HepG2 (cell line): ENCODE measurements around the gene AGAP1. TPM values are rescaled to one million over a fixed set of nuclear protein-coding genes. Genes with fewer than 3 reads are reported as not detected.

ENCODE experiments used
- ATAC-seq: fragments of 200-7000 bp; cut with Tn5 transposase; 3 replicates; pipeline ENCODE4 v1.9.1; 2020; ENCODE audit warnings: mild to moderate bottlenecking, moderate library complexity
- BruUV-seq: library from RNA; stranded (reverse); fragments of 400-500 nt; replicated peaks from 2 replicates; lab custom pipeline; 2021; lab: Mats Ljungman, UMichigan
- CTCF ChIA-PET: fragments of 300-600 bp; formaldehyde crosslinking; extraction: SDS; loops from one replicate; lab custom pipeline; 2021; ENCODE audit warnings: low total read pairs, inconsistent platforms, low intra/inter-chr PET ratio; lab: Yijun Ruan, JAX
- POLR2A ChIA-PET: fragments of 350-600 bp; sonication (Branson Sonifier 250); formaldehyde crosslinking; loops from one replicate; lab custom pipeline; 2020; ENCODE audit warnings: antibody characterized with exemption, inconsistent platforms; lab: Yijun Ruan, JAX
- DNase-seq: peaks from one replicate; pipeline ENCODE4 v3.0.0-alpha.2; 2015; ENCODE audit warnings: low spot score
- FAIRE-seq: peaks from 3 replicates; lab custom pipeline; 2011; peaks lifted over from hg19 to GRCh38; lab: Jason Lieb, UNC
- H2AFZ ChIP-seq: one replicate; pipeline ENCODE4 v1.6.1; 2011; ENCODE audit warnings: low read length, inconsistent platforms
- H3K27ac ChIP-seq: fragments of 300-600 bp; 3 replicates; pipeline ENCODE4 v1.8.0; 2011; ENCODE audit warnings: mixed run types, mild to moderate bottlenecking, mixed read lengths, low read length, inconsistent platforms; ENCODE audit not compliant: insufficient read depth; ENCODE audit errors: extremely low read length
- H3K27me3 ChIP-seq, 2 experiments: fragments of 200-600 bp in 1 of 2; 2 replicates in 1 of 2; 3 replicates in 1 of 2; pipeline versions ENCODE4 v1.6.0 to v1.8.0; 2011; ENCODE audit warnings: low read length in 2 of 2, mild to moderate bottlenecking in 2 of 2, moderate library complexity in 2 of 2, inconsistent platforms in 1 of 2; ENCODE audit not compliant: insufficient read depth in 2 of 2, control insufficient read depth in 1 of 2
- H3K36me3 ChIP-seq, 2 experiments: fragments of 200-600 bp in 1 of 2; replicated peaks in 1 of 2; 2 replicates in 1 of 2; 3 replicates in 1 of 2; pipeline versions ENCODE4 v1.5.1 to v1.8.0; 2011; ENCODE audit warnings: low read length in 2 of 2, inconsistent platforms in 1 of 2; ENCODE audit not compliant: insufficient read depth in 2 of 2, control insufficient read depth in 1 of 2
- H3K4me1 ChIP-seq: 2 replicates; pipeline ENCODE4 v1.5.1; 2012; ENCODE audit warnings: low read length, inconsistent platforms; ENCODE audit not compliant: insufficient read depth
- H3K4me2 ChIP-seq: 2 replicates; pipeline ENCODE4 v1.6.0; 2011; ENCODE audit warnings: low read depth, low read length, inconsistent platforms
- H3K4me3 ChIP-seq, 3 experiments: fragments of 200-600 bp in 1 of 3; sonication (generic), shearing (Covaris generic) in 1 of 3; replicated peaks in 1 of 3; 2 replicates each; pipeline ENCODE4 v1.5.1; 2011 to 2016; ENCODE audit warnings: low read length in 3 of 3, inconsistent platforms in 2 of 3, low read depth in 2 of 3, mild to moderate bottlenecking in 2 of 3, control low read depth in 1 of 3, mixed read lengths in 1 of 3; ENCODE audit not compliant: insufficient read depth in 1 of 3
- H3K79me2 ChIP-seq: one replicate; pipeline ENCODE4 v1.6.1; 2011; ENCODE audit warnings: low read length, inconsistent platforms; ENCODE audit not compliant: insufficient read depth
- H3K9ac ChIP-seq: 2 replicates; pipeline ENCODE4 v1.6.0; 2011; ENCODE audit warnings: mild to moderate bottlenecking, low read depth, low read length, inconsistent platforms; ENCODE audit not compliant: insufficient read depth
- H3K9me3 ChIP-seq: 2 replicates; pipeline ENCODE4 v1.5.1; 2012; ENCODE audit warnings: mild to moderate bottlenecking, low read length
- H4K20me1 ChIP-seq: 2 replicates; pipeline ENCODE4 v1.6.0; 2011; ENCODE audit warnings: inconsistent platforms, mild to moderate bottlenecking, low read length, moderate library complexity; ENCODE audit not compliant: insufficient read depth
- CSRNP1 ChIP-seq: sonication (generic); formaldehyde crosslinking; IDR thresholded peaks from 2 replicates; pipeline ENCODE4 v1.8.1; 2023; ENCODE audit warnings: mild to moderate bottlenecking, missing genetic modification reagents
- EED ChIP-seq: sonication (generic); formaldehyde crosslinking; IDR thresholded peaks from 2 replicates; pipeline ENCODE4 v1.5.0; 2020; ENCODE audit warnings: mild to moderate bottlenecking, missing genetic modification reagents
- GATAD1 ChIP-seq: IDR thresholded peaks from 2 replicates; pipeline ENCODE4 v1.6.1; 2016; ENCODE audit warnings: missing genetic modification reagents, missing compliant biosample characterization
- KLF6 ChIP-seq: IDR thresholded peaks from 2 replicates; pipeline ENCODE4 v1.8.0; 2016; ENCODE audit warnings: missing biosample characterization, missing genetic modification reagents
- REL ChIP-seq: sonication (generic); formaldehyde crosslinking; conservative IDR thresholded peaks from 2 replicates; pipeline ENCODE4 v1.8.0; 2022; ENCODE audit warnings: mild to moderate bottlenecking, missing genetic modification reagents, moderate library complexity
- ZFP36 ChIP-seq: fragments of 150-350 bp; IDR thresholded peaks from 2 replicates; pipeline ENCODE4 v1.6.1; 2018; ENCODE audit warnings: borderline replicate concordance, low read length, low read depth; ENCODE audit not compliant: partially characterized antibody
- ZNF138 ChIP-seq: sonication (generic); formaldehyde crosslinking; IDR thresholded peaks from 2 replicates; pipeline ENCODE4 v1.5.0; 2020; ENCODE audit warnings: mild to moderate bottlenecking, low read depth, missing genetic modification reagents
- ZNF512 ChIP-seq: sonication (generic); formaldehyde crosslinking; IDR thresholded peaks from 2 replicates; pipeline ENCODE4 v1.4.0; 2020; ENCODE audit warnings: mild to moderate bottlenecking, missing genetic modification reagents
- ZNF616 ChIP-seq: sonication (generic); formaldehyde crosslinking; IDR thresholded peaks from 2 replicates; pipeline ENCODE4 v1.5.0; 2020; ENCODE audit warnings: low read depth, mild to moderate bottlenecking, missing genetic modification reagents
- ZNF816 ChIP-seq: sonication (generic); formaldehyde crosslinking; IDR thresholded peaks from 2 replicates; pipeline ENCODE4 v1.8.0; 2022; ENCODE audit warnings: missing genetic modification reagents, mild to moderate bottlenecking, borderline replicate concordance
- WGBS: methylation state at CpG from one replicate; pipeline ENCODE4 v1.1.6; 2017; ENCODE audit warnings: low lambda C conversion rate; 5-methylcytosine and 5-hydroxymethylcytosine counted together
- in situ Hi-C: cut with HindIII; loops from 2 replicates; pipeline ENCODE4 v1.10.0; 2017; ENCODE audit warnings: low pct_unique_long_range_greater_than_20kb; ENCODE audit not compliant: extremely low pct_ligation_motif_present
- intact Hi-C: fragments of 100-400 bp; cut with micrococcal nuclease; formaldehyde crosslinking; loops from one replicate; pipeline ENCODE4 v1.10.0; 2022; ENCODE audit not compliant: unreplicated experiment
- polyA plus RNA-seq, 8 experiments: library from polyadenylated mRNA; depleted of rRNA in 3 of 8; stranded (reverse) in 7 of 8; unstranded in 1 of 8; fragments of >200 nt; fragmentation: Illumina TruSeq in 4 of 8; extraction: Trizol in 4 of 8; gene quantifications; 2 replicates each; pipeline versions ENCODE4 v1.2.1 to v1.2.3, GENCODE V29; 2011 to 2016; ENCODE audit warnings: low read depth in 4 of 8, missing spikeins in 1 of 8, mixed read lengths in 1 of 8; ENCODE audit not compliant: insufficient read depth in 1 of 8
- total RNA-seq, 5 experiments: library from RNA; depleted of rRNA; stranded (reverse); fragments of >200 nt; fragmentation: Illumina TruSeq; extraction: Trizol; gene quantifications; 2 replicates each; pipeline ENCODE4 v1.2.3, GENCODE V29; 2016; ENCODE audit warnings: low read depth in 1 of 5

AGAP1 gene
- total and polyA plus RNA-seq, 2 of the 13 experiments (the other 11 are each of a cell fraction or from before 2014, with no cell fraction given) = 21.2 to 32.7 TPM

DNA sequence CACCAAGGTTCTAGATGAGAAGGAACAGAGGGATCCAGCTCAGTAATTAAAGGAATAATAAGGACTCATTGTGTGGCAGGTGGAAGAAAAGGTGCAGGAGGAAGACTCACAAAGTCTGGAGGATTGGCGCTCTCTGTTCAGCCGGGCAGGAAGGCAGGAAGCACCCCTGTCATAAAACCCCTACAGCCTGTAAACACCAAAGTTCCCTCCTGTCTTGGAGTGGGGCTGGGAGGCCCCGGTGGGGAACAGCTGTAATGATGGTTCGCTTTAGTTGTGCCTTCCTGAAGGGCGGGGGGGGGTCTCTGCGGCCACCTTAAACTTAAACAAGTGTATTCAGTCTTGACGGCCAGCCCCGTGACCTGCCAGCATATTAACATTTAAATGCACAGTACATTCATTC is 590.1 kb downstream of the AGAP1 start:
- TF ChIP-seq KLF6 = no peak
- Histone ChIP-seq H3K9me3 (no peaks in the 10 kb centered on the region), H3K4me3 (no peak overlapping the region), H3K9ac (no peak overlapping the region), H3K4me1 (peaks cover 10% of the 10 kb centered on the region; the same call in 1 of the 2 replicates), H3K36me3 (0 out of 5 replicates have a peak, but pooled peaks cover 0 to under 1% of the 10 kb centered on the region in 2 experiments), H2AFZ (no peak overlapping the region), H3K27ac (no peak overlapping the region), H4K20me1 (no peaks in the 10 kb centered on the region), H3K79me2 (no peaks in the 10 kb centered on the region), H3K27me3 (no peaks in the 10 kb centered on the region), H3K4me2 (no peak overlapping the region)
- FAIRE-seq (no peak), ATAC-seq (no peak), DNase-seq (no peak)
- BruUV-seq = no TSS peak
- CTCF ChIA-PET = no interaction called here
- in situ Hi-C loops = no loop called here
- POLR2A ChIA-PET = no interaction called here
- 95% methylated on average over 8 of the region's 8 CpGs for WGBS
- intact Hi-C loops = no loop called here

DNA sequence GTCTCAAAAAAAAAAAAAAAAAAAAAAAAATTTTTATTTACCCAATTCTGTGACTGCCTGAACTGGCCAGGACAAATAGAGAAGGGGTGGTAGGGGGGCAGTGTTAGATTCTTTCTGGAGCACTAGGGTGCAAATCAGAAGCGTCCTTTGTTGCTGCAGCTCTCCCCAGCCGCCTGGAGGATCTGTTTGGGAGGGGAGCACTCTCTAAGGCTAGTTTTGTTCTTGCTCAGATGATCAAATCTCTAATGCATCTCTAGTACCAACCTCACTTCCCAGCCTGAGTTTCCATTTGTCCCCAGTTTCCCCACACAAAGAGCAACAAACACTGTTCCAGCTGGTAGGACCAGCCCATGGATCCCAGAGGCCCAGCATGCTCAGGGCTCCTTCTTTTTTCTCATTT is 591.4 kb downstream of the AGAP1 start:
- POLR2A ChIA-PET = no interaction called here
- Histone ChIP-seq H3K27ac (no peak overlapping the region), H3K36me3 (no peaks in the 10 kb centered on the region), H3K9me3 (no peaks in the 10 kb centered on the region), H3K79me2 (no peaks in the 10 kb centered on the region), H3K4me3 (no peak overlapping the region), H3K4me2 (no peak overlapping the region), H3K9ac (no peak overlapping the region), H2AFZ (no peak overlapping the region), H4K20me1 (no peaks in the 10 kb centered on the region)
- no peak for DNase-seq
- ATAC-seq = no peak
- no TSS peak for BruUV-seq
- 100% methylated on average over 2 of the region's 2 CpGs for WGBS
- intact Hi-C loops = no loop called here
- TF ChIP-seq EED (CRISPR knock-in tag) = no peak
- TF ChIP-seq ZNF138 (CRISPR knock-in tag) = no peak
- TF ChIP-seq GATAD1 (CRISPR knock-in tag) = no peak
- TF ChIP-seq ZFP36 = no peak
- TF ChIP-seq CSRNP1 (CRISPR knock-in tag) = no peak
- no peak for TF ChIP-seq ZNF616
- no peak for TF ChIP-seq ZNF816 (CRISPR knock-in tag)
- no peak for TF ChIP-seq REL (CRISPR knock-in tag)
- no peak for TF ChIP-seq ZNF512 (CRISPR knock-in tag)
- TF ChIP-seq, all 625 proteins: peak for 0
- Histone ChIP-seq H3K27me3 (no peaks in the 10 kb centered on the region), H3K4me1 (peaks cover 10% of the 10 kb centered on the region; the same call in 1 of the 2 replicates)
- CTCF ChIA-PET = no interaction called here
- FAIRE-seq = no peak
- in situ Hi-C loops = no loop called here
